ENCODE results near the gene CGREF1. TPM values are rescaled to one million over a fixed set of nuclear protein-coding genes. Genes with fewer than 3 reads are reported as not detected.
A peak's percentile ranks its signal among the peaks of the same experiment; 100 is the strongest.

CGREF1 gene
- total RNA-seq, 4 donors from 2014 or later = 1.1 to 4.2 (median 2.6) TPM

DNA sequence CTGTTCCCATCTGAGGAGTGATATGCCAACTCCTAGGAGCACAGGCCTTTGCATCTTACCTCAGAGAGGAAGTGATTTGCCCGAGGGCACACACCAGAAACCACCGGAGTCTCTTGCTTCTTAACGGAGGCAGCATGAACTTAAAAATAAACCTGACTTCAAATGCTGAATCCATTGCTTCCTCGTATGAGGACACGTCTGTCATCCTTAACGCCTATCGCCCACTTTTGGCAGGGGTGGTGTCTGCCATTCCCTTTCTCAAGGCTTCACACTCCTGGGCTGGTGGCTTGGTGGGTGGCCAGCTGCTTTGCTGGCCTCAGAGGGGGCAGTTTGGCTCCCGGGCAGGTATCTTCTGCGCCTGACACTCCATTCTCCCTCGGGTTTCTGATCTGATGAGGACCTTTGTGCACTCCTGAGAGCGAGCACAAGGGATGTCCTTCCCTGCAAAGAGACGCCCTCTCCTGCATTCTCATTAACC lies 16.6 kb upstream of the CGREF1 start:
- no peaks in the 10 kb centered on the region for H3K27me3 ChIP-seq
- no peak overlapping the region for H3K4me3 ChIP-seq
- TF ChIP-seq POLR2A (IDR thresholded peaks at IDR 0.05) (no peak), EP300 (IDR thresholded peaks at IDR 0.05) (no peak), POLR2AphosphoS5 (IDR thresholded peaks at IDR 0.05) (no peak)
- TF ChIP-seq, protein P1, sequence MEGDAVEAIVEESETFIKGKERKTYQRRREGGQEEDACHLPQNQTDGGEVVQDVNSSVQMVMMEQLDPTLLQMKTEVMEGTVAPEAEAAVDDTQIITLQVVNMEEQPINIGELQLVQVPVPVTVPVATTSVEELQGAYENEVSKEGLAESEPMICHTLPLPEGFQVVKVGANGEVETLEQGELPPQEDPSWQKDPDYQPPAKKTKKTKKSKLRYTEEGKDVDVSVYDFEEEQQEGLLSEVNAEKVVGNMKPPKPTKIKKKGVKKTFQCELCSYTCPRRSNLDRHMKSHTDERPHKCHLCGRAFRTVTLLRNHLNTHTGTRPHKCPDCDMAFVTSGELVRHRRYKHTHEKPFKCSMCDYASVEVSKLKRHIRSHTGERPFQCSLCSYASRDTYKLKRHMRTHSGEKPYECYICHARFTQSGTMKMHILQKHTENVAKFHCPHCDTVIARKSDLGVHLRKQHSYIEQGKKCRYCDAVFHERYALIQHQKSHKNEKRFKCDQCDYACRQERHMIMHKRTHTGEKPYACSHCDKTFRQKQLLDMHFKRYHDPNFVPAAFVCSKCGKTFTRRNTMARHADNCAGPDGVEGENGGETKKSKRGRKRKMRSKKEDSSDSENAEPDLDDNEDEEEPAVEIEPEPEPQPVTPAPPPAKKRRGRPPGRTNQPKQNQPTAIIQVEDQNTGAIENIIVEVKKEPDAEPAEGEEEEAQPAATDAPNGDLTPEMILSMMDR (IDR thresholded peaks at IDR 0.05) = no peak
- no peak for DNase-seq (ENCODE audit: low spot score in 2 of 2)
- no peak overlapping the region for H3K27ac ChIP-seq
- H3K4me1 ChIP-seq = peaks cover 22% of the 10 kb centered on the region
- peaks cover 21% of the 10 kb centered on the region for H3K36me3 ChIP-seq
- 77% methylated on average over 12 of the region's 12 CpGs for WGBS
- no peaks in the 10 kb centered on the region for H3K9me3 ChIP-seq

DNA sequence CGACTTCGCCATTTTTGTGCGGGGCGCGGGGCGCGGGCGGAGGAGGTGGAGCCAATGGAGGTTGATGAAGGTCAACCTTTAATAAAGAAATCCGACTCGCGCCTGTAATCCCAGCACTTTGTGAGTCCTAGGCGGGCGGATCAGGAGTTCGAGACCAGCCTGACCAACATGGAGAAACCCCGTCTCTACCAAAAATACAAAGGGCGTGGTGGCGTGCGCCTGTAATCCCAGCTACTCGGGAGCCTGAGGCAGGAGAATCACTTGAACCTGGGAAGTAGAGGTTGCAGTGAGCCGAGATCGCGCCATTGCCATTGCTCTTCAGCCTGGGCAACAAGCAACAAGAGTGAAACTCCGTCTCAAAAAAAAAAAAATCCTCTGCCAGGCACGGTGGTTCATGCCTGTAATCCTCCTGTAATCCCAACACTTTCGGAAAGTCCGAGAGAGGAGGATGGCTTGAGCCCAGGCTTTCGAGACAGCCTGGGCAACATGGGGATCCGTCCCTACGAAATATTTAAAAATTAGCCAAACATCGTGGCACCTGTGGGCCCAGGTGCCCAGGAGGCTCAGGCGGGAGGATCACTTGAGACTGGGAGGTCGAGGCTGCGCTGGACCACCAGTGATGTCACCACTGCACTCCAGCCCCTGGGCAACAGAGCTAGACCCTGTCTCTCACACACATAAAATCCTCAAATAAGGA lies 16.0 kb upstream of the CGREF1 start:
- Histone ChIP-seq H3K36me3 (peaks cover 27% of the 10 kb centered on the region), H3K27ac (no peak overlapping the region), H3K27me3 (no peaks in the 10 kb centered on the region), H3K4me1 (peaks cover 22% of the 10 kb centered on the region), H3K4me3 (peak overlapping the region; percentile 88), H3K9me3 (no peaks in the 10 kb centered on the region)
- TF ChIP-seq EP300 (IDR thresholded peaks at IDR 0.05) (no peak), POLR2A (IDR thresholded peaks at IDR 0.05) (no peak), POLR2AphosphoS5 (IDR thresholded peaks at IDR 0.05) (no peak)
- TF ChIP-seq, protein P1 (IDR thresholded peaks at IDR 0.05) = no peak
- DNase-seq (ENCODE audit: low spot score in 2 of 2) = no peak
- WGBS = 89% methylated on average over 9 of the region's 33 CpGs

DNA sequence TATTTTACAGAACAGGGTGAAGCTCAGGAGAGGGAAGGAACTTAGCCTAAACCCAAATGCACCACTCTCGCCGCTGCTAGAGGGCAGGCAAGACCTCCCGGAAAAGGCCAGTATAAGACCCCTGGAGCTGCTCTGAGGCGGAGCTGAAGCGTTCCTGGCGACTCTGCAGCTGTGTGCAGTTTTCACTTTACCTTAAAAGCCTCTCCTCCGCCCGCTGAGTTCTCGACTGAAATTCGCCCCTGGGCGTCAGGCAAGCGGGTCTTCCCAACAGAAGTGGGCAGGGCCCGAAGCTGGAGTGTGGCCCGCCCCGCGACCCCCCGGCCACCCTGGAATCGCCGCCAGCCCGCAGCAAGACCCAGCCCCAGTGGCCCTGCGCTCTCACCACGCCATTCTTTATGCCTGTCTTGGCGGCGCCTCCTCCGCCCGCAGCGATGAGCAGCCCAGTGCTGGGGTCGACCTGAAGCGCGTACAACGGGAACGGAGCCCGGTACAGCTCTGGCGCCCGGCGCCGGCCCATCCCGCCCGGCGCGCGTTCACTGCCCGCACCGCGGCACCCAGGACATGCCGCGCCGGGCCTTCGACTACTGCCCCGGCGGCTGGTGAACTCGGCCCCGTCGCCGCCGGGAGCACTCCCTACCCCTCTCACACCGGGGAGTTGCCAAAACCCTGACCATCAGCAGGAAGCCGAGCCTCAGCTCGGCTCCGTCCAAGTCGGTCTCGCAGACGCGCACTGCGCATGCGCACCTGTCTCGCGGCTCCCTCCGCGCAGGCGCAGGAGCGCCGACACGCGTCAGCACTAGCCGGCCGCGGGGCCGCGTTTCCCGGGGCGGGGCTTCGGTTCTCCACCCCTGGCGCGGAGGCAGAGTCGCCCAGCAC lies 15.2 kb upstream of the CGREF1 start, which contains the start of gene PREB:
Gene PREB (minus strand): TSS at position 732 of the 876 bp plus-strand sequence. CDS start 215 bp downstream, at position 517.
- peak within 1 kb of the TSS; percentile 90 for H3K27ac ChIP-seq
- H3K4me3 ChIP-seq = peak within 1 kb of the TSS; percentile 88
- no peaks in the 10 kb centered on the region for H3K9me3 ChIP-seq
- under 1% methylated on average over 24 of the region's 86 CpGs for WGBS
- peaks cover 33% of the 10 kb centered on the region for H3K36me3 ChIP-seq
- peak; percentile 97 to 98 for DNase-seq (ENCODE audit: low spot score in 2 of 2)
- peaks cover 22% of the 10 kb centered on the region for H3K4me1 ChIP-seq
- H3K27me3 ChIP-seq = no peaks in the 10 kb centered on the region
- TF ChIP-seq EP300 (IDR thresholded peaks at IDR 0.05) = no peak
- peak in 1 of 2 donors; percentile 55 for TF ChIP-seq POLR2A (IDR thresholded peaks at IDR 0.05)
- TF ChIP-seq, protein P1 (IDR thresholded peaks at IDR 0.05) = no peak
- TF ChIP-seq POLR2AphosphoS5 (IDR thresholded peaks at IDR 0.05) = peak; percentile 10 to 47 (median 10)

DNA sequence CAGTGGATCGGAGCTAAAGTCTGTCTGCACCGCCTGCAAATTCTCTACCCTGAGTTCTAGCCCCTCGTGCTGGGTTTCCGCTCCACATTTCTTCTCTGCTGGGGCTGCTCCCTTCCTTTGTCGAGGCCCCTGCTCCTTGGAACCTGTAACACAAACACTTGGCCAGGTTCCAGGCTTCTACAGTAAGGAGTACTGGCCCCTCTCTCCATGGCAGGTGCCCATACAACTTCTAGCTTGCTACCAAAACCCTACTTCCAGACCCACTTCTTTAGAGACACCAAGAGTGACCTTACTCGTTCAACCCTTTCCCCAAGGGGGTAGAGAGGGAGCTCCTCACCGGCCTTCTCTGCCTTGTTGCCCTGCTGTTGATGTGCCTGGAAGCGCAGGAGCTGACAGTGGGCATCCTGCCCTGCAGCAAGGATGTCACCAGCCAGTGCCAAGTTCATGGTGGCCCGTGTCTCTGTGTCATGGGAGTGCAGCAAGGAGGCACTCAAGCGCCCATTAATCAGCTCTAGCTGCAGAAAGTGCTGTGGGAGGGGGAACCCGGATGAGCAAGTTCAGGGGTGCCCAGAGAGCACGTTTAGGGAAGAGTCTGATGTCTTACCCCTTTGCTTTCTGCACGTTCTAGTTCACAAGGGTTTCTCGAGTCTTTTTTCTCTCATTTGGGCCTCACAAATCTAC lies 14.4 kb upstream of the CGREF1 start:
- H3K36me3 ChIP-seq = peaks cover 33% of the 10 kb centered on the region
- H3K27ac ChIP-seq = no peak overlapping the region
- peaks cover 22% of the 10 kb centered on the region for H3K4me1 ChIP-seq
- TF ChIP-seq, protein P1 (IDR thresholded peaks at IDR 0.05) = no peak
- TF ChIP-seq EP300 (IDR thresholded peaks at IDR 0.05) (no peak), POLR2AphosphoS5 (IDR thresholded peaks at IDR 0.05) (no peak), POLR2A (IDR thresholded peaks at IDR 0.05) (no peak)
- DNase-seq (ENCODE audit: low spot score in 2 of 2) = no peak
- H3K9me3 ChIP-seq = no peaks in the 10 kb centered on the region
- H3K4me3 ChIP-seq = peak overlapping the region; percentile 88
- no peaks in the 10 kb centered on the region for H3K27me3 ChIP-seq
- 34% methylated on average over 13 of the region's 14 CpGs for WGBS
